ENCODE measurements around the gene MAP3K3. TPM values are rescaled to one million over a fixed set of nuclear protein-coding genes. Genes with fewer than 3 reads are reported as not detected.

Gene MAP3K3
- total RNA-seq, 1 donor from 2014 or later: 58.5 TPM

DNA sequence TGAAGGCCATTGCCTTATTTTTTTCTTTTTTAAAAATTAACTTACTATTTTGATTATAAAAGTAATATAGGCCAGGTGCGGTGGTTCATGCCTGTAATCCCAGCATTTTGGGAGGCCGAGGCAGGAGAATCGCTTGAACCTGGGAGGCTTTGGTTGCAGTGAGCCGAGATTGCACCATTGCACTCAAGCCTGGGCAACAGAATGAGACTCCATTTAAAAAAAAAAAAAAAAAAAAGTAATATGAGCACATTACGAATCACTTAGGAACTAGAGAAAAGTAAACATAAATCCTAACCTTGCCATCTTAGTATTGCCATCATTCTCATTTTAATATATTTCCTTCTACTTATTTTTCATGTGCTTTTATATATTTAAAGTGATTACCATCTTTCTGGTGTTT is 34.4 kb upstream of the MAP3K3 start:
- H3K9me3 ChIP-seq: no peaks in the 10 kb centered on the region
- no peak overlapping the region for H3K4me3 ChIP-seq
- H3K27ac ChIP-seq: no peak overlapping the region
- H3K4me1 ChIP-seq: no peaks in the 10 kb centered on the region
- TF ChIP-seq, protein P1, sequence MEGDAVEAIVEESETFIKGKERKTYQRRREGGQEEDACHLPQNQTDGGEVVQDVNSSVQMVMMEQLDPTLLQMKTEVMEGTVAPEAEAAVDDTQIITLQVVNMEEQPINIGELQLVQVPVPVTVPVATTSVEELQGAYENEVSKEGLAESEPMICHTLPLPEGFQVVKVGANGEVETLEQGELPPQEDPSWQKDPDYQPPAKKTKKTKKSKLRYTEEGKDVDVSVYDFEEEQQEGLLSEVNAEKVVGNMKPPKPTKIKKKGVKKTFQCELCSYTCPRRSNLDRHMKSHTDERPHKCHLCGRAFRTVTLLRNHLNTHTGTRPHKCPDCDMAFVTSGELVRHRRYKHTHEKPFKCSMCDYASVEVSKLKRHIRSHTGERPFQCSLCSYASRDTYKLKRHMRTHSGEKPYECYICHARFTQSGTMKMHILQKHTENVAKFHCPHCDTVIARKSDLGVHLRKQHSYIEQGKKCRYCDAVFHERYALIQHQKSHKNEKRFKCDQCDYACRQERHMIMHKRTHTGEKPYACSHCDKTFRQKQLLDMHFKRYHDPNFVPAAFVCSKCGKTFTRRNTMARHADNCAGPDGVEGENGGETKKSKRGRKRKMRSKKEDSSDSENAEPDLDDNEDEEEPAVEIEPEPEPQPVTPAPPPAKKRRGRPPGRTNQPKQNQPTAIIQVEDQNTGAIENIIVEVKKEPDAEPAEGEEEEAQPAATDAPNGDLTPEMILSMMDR (IDR thresholded peaks at IDR 0.05): no peak
- intact Hi-C loops (cut with DNase I): no loop called here
- H3K27me3 ChIP-seq (ENCODE audit: low read depth): no peaks in the 10 kb centered on the region
- ATAC-seq (no peak), DNase-seq (no peak)
- H3K36me3 ChIP-seq: peaks cover 97% of the 10 kb centered on the region

DNA sequence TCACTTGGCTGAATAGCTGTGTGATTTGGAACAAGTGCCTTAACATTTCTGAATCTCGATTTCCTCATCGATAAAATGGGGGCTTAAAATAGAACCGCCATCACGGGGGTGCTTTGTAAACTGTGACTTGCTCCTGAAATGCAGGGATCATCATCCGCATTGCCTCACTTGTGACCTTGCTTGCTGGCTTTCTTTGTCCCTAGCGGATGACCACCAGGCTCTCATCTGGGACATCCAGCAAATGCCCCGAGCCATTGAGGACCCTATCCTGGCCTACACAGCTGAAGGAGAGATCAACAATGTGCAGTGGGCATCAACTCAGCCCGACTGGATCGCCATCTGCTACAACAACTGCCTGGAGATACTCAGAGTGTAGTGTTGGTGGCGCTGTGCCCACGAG is 33.4 kb upstream of the MAP3K3 start:
- Histone ChIP-seq H3K27ac (no peak overlapping the region), H3K4me1 (no peaks in the 10 kb centered on the region), H3K27me3 (ENCODE audit: low read depth) (no peaks in the 10 kb centered on the region), H3K9me3 (no peaks in the 10 kb centered on the region), H3K4me3 (no peak overlapping the region), H3K36me3 (peaks cover 91% of the 10 kb centered on the region)
- no peak for DNase-seq
- no peak for ATAC-seq
- TF ChIP-seq, protein P1 (IDR thresholded peaks at IDR 0.05): no peak
- intact Hi-C loops (cut with DNase I): no loop called here

DNA sequence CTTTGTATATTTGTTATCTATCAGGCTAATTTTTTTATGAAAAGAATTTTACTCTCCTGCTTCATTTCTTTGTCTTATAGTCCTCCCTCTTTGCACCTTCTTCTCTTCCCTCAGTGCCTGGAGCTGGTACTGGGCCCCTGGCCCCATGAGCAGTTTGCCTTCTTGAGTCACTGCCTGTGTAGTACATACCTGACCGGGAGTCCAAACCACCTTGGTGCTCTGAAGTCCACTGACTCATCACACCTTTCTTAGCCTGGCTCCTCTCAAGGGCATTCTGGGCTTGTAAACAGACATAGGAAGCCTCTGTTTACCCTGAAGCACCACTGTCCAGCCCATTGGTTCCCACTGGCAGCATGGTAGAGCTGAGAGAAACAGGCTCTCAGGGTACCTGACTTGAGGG is 32.6 kb upstream of the MAP3K3 start:
- intact Hi-C loops (cut with DNase I): no loop called here
- TF ChIP-seq, protein P1 (IDR thresholded peaks at IDR 0.05): no peak
- Histone ChIP-seq H3K27ac (no peak overlapping the region), H3K4me3 (no peak overlapping the region), H3K36me3 (peaks cover 91% of the 10 kb centered on the region), H3K9me3 (no peaks in the 10 kb centered on the region), H3K4me1 (no peaks in the 10 kb centered on the region), H3K27me3 (ENCODE audit: low read depth) (no peaks in the 10 kb centered on the region)
- ATAC-seq (no peak), DNase-seq (no peak)

DNA sequence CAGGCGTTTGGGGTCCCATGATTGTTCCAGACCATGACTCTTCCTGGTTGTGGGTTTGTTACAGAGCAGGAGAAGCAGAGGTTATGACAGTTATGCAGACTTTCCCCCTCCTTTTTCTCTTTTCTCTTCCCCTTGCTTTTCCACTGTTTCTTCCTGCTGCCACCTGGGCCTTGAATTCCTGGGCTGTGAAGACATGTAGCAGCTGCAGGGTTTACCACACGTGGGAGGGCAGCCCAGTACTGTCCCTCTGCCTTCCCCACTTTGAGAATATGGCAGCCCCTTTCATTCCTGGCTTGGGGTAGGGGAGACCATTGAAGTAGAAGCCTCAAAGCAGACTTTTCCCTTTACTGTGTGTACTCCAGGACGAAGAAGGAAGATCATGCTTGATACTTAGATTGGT is 29.4 kb upstream of the MAP3K3 start:
- DNase-seq: no peak
- TF ChIP-seq, protein P1 (IDR thresholded peaks at IDR 0.05): no peak
- intact Hi-C loops (cut with DNase I): no loop called here
- Histone ChIP-seq H3K27me3 (ENCODE audit: low read depth) (no peaks in the 10 kb centered on the region), H3K4me3 (no peak overlapping the region), H3K36me3 (peaks cover 65% of the 10 kb centered on the region), H3K9me3 (no peaks in the 10 kb centered on the region), H3K27ac (no peak overlapping the region), H3K4me1 (no peaks in the 10 kb centered on the region)
- no peak for ATAC-seq

DNA sequence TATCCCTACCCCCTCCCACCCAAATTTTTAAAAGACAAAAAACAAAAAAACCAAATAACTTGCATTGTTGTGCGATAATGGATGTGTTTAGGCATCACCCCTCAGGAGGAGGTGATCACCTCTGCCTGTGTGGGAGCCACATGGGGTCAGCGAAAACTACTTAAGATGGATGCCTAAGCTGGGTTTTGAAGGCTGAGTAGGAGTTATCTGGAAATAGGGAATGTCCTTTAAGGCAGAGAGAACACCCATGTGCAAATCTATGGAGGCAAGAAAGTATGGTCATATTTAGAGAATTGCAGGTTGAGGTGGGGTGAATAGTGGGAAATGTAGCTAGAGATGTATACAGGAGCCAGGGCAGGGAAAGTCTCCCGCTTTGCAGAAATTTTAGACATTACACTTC is 27.1 kb upstream of the MAP3K3 start:
- no peaks in the 10 kb centered on the region for H3K27me3 ChIP-seq (ENCODE audit: low read depth)
- no peak for DNase-seq
- TF ChIP-seq, protein P1 (IDR thresholded peaks at IDR 0.05): no peak
- no peak overlapping the region for H3K27ac ChIP-seq
- peaks cover 5% of the 10 kb centered on the region for H3K4me1 ChIP-seq
- peaks cover 42% of the 10 kb centered on the region for H3K36me3 ChIP-seq
- no peak for ATAC-seq
- H3K9me3 ChIP-seq: no peaks in the 10 kb centered on the region
- intact Hi-C loops (cut with DNase I): no loop called here
- H3K4me3 ChIP-seq: no peak overlapping the region
